Measurements from ENCODE around the gene P2RX7. TPM values are rescaled to one million over a fixed set of nuclear protein-coding genes. Genes with fewer than 3 reads are reported as not detected.

P2RX7 gene
- polyA plus RNA-seq, 5 donors: 1.5 to 2.4 (median 1.6) TPM

- DNase-seq: no peak
Observed at GRCh38 chr12:121108492-121108891, 24.2 kb upstream of the P2RX7 start.

GRCh38 chr12:121110211-121110940 lies 22.3 kb upstream of the P2RX7 start:
- peak; percentile 38 to 62 for DNase-seq

- DNase-seq: no peak
Observed at GRCh38 chr12:121111684-121112083, 21.0 kb upstream of the P2RX7 start.

GRCh38 chr12:121112496-121112895 lies 20.2 kb upstream of the P2RX7 start:
- no peak for DNase-seq

GRCh38 chr12:121113057-121113456 lies 19.6 kb upstream of the P2RX7 start:
- no peak for DNase-seq

GRCh38 chr12:121114019-121114639 lies 18.5 kb upstream of the P2RX7 start:
- no peak for DNase-seq

GRCh38 chr12:121114806-121115205 lies 17.9 kb upstream of the P2RX7 start:
- DNase-seq: no peak

- no peak for DNase-seq
Observed at GRCh38 chr12:121115530-121115929, 17.1 kb upstream of the P2RX7 start.

GRCh38 chr12:121116318-121117225 lies 16.1 kb upstream of the P2RX7 start:
- no peak for DNase-seq

GRCh38 chr12:121117226-121117777 lies 15.4 kb upstream of the P2RX7 start:
- DNase-seq: no peak

GRCh38 chr12:121120323-121120722 lies 12.4 kb upstream of the P2RX7 start:
- DNase-seq: no peak

GRCh38 chr12:121120989-121121755 lies 11.5 kb upstream of the P2RX7 start:
- DNase-seq: no peak

GRCh38 chr12:121121805-121122204 lies 10.9 kb upstream of the P2RX7 start:
- DNase-seq: no peak

- DNase-seq: no peak
Observed at GRCh38 chr12:121123488-121123887, 9.2 kb upstream of the P2RX7 start.

- DNase-seq: no peak
Observed at GRCh38 chr12:121124402-121125109, 8.1 kb upstream of the P2RX7 start.

- DNase-seq: no peak
Observed at GRCh38 chr12:121127501-121127900, 5.2 kb upstream of the P2RX7 start.

GRCh38 chr12:121128908-121129810 lies 3.5 kb upstream of the P2RX7 start:
- peak; percentile 16 to 27 for DNase-seq

- DNase-seq: no peak
Observed at GRCh38 chr12:121129811-121130147, 2.9 kb upstream of the P2RX7 start.

- DNase-seq: no peak
Observed at GRCh38 chr12:121130866-121131373, 1.8 kb upstream of the P2RX7 start.

- no peak for DNase-seq
Observed at GRCh38 chr12:121131941-121132341, 735 bp upstream of the P2RX7 start.
